ENCODE data around the gene SURF4.
"Not testable (repeated sequence)": the region's sequence is repeated elsewhere in the genome, so short reads cannot be mapped to it uniquely, and the experiment has no call there.

The SURF4 gene

GRCh38 chr9:133331641-133332380 lies 44.0 kb downstream of the SURF4 start:
- DNase-seq: no peak

DNA sequence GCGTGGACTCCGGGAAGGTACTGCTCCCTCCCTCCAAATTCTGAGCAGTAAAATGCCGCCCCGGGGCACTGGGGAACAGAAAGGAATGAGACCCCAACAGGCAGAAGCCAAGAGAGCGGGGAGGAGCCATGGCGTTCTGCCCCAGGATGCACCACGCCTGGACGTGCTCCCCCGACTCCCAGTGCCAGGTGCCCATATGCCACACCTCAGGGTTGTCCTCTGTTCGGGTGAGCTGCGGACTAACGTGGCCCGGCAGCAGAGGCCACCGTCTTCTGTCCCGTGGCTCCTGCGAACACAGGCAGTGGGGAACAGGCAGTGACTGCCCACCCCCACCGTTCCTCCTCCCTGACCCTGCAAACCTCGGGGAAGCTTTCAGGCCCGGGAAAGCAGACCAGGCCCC lies 44.6 kb downstream of the SURF4 start:
- DNase-seq: no peak

DNA sequence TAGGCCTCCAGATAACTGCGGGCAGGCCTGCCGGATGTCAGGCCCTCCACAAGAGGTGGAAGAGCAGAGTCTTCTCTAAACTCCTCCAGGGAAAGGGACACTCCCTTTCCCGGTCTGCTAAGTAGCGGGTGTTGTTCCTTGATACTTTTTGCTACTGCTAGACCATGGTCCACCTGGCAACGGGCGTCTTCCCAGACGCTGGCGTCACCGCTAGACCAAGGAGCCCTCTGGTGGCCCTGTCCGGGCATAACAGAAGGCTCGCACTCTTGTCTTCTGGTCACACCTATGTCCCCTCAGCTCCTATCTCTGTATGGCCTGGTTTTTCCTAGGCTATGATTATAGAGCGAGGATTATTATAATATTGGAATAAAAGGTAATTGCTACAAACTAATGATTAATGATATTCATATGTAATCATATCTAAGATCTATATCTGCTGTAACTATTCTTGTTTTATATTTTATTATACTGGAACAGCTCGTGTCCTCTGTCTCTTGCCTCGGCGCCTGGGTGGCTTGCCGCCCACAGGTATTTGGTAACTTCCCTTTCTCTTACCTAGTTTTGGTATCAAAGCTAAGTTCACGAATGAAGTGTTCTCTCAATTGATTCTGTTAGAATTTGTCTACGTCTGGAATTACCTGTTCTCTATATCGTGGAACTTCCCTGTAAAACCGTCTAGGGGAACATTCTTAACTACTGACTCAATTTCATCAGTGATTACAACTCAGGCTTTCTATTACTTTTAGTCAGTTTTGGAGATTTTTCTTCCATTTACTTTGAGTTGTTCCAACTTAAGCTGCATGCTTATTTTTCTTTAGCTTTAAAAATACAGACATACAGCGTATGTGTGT lies 46.3 kb downstream of the SURF4 start:
- DNase-seq: not testable (repeated sequence)

DNA sequence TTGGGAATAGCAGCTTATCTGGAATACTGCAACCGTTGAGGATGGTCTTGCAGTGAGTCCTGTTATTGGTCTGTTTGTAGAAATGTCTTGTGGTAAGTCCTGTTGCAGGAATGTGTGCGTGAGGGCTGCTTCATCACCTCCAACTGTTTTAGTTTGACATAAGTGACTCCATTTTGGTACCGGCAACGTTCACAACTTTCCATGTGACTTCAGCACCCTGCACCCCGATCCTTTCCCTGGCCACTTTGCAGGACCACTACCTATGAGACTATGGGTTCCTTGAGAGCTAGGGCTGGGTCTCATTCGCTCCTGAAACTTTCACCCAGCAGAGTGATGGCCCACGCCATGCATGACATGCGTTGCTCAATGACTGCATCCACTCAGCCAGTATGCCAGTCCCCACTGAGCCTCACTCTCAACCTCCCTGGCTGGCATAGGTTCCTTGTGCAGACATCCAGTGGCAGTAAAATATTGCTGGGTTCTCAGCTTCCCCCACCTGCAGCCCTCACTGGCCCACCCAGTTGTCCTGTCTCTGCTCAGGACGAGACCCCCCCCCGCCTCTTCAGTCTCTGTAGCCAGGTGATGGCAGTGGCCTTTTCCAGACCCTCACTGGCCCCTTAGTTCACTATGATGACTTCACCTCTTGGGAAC lies 47.9 kb downstream of the SURF4 start:
- no peak for DNase-seq

GRCh38 chr9:133327021-133327420 lies 48.8 kb downstream of the SURF4 start:
- DNase-seq: not testable (repeated sequence)

DNA sequence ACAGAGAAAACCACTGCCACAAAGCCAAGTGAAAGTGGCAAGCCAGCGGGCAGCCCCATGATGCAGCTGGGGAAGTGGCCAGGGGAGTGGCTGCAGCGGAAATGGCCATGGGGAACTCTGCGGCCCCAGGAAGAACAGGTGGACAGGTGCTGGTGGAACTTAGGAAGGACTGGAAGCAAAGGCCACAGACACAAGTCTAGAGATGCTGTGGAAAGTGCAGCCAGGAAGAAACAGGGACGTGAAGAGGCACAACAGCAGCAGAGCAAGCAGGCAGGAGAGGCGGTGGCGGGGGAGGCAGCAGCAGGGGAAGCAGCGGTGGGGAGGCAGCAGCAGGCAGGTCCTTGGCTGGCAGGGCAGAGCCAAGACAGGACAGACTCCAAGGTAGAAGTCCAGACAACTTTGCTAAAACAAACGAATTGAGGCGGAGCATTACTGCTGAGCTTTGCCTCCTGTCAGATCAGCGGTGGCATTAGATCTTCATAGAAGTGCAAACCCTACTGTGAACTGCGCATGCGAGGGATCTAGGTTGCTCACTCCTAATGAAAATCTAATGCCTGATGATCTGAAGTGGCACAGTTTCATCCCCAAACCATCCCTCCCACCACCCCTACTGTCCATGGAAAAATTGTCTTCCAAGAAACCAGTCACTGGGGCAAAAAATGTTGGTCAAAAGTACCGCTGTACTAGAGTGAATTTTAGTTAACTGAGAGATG lies 51.7 kb downstream of the SURF4 start:
- DNase-seq: no peak

- DNase-seq: no peak
Observed at GRCh38 chr9:133323211-133323610, 52.6 kb downstream of the SURF4 start.

DNA sequence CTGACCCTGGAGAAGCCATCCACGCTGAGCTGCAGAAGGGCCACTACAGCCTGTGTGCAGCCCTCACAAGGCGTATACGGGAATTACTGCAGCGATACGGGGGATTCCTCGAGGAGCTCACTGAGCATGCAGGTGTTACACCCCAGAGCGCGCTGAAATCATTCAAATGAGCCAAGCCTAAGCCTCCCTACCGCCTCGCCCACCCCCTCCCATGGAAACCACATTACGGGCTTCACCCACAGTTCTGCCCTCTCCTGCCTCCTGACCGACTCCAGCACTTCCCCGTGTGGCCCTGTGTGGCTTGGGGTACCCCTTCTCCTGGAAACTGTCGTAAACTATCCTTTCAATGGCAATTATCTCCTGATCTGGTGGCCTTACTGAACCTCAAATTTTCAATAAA lies 53.2 kb downstream of the SURF4 start:
- no peak for DNase-seq

GRCh38 chr9:133321411-133321935 lies 54.4 kb downstream of the SURF4 start:
- no peak for DNase-seq

- DNase-seq: no peak
Observed at GRCh38 chr9:133320421-133320881, 55.4 kb downstream of the SURF4 start.

DNA sequence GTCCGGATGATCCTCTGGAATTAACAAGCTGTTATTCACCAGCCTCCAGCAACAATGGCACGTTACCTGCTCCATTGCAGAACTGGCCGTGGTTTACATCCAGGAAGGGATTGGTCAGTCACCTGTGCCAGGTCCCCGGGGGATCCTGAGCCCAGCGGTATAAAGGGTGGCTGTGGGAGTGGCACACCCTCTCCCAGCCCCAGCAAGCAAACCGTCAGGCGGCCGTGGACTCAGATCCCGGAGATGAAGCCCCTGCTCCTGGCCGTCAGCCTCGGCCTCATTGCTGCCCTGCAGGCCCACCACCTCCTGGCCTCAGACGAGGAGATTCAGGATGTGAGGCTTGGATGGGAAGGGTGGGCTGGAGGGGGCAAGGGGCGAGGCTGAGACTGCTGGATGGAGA lies 58.3 kb downstream of the SURF4 start:
- not testable (repeated sequence) for DNase-seq

DNA sequence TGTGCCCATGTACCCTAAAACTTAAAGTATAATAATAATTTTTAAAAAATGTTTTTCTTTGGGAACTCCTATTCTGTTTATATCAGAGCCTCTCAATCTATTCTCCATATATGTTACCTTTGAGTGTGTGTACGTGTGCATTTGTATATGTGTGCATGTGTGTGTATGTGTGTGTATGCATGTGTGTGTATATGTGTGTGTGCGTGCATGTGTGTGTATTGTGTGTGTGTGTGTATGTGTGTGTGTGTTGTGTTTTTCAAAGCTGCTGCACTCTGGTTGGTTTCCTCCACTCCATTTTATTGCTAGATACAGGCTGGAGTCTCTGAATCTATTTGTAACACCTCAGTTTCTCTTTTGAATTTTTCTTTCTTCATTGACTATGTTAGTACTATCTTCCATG lies 59.9 kb downstream of the SURF4 start:
- DNase-seq: no peak

All from CD4-positive, alpha-beta T cell treated with Interleukin-10 for 1 hour (primary cell).